Measurements from ENCODE around the gene GRK1. TPM values are rescaled to one million over a fixed set of nuclear protein-coding genes. Genes with fewer than 3 reads are reported as not detected.
A peak's percentile ranks its signal among the peaks of the same experiment; 100 is the strongest.
"Not testable (repeated sequence)": the region's sequence is repeated elsewhere in the genome, so short reads cannot be mapped to it uniquely, and the experiment has no call there.

Gene GRK1
- total RNA-seq, 4 donors from 2014 or later, result not detected

DNA sequence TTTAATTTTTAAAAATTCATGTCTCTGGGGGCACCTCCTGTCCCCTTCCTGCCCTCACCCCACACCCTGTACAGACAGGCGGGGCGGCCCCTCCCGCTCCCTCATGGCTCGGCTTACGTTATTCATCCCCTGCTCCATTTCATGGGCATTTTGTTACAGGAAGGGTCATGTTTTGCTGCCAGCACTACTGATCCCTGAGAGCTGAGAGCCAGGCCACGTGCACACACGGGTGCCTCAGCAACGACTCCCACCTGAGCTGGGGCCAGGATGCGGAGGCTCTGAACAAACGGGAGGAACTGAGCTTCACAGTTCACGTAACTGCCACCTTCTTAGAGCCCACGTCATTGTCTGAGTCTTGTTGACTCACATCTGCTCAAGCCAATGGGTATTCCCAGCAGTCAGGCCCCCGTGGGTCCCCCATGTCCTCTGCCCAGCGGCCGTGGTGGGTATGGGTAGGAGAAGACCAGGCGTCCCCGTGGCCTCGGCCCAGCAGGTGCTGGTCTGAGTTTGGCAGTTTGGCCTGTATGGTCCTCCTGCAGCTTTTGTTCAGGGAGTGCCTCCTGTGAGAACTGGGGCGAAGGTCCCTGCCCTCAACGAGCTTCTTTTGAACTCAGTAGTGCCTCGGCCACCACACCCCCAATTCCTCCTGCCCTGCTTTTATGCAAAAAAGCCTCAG, 75.6 kb downstream of the GRK1 start:
- peaks cover 0 to 18% (median 12%) of the 10 kb centered on the region in 4 donors for H3K4me1 ChIP-seq
- no peaks in the 10 kb centered on the region for H3K9me3 ChIP-seq
- TF ChIP-seq EP300 (IDR thresholded peaks at IDR 0.05; ENCODE audit: low read depth), result no peak
- no peak for TF ChIP-seq POLR2A (IDR thresholded peaks at IDR 0.05)
- TF ChIP-seq, protein P1, sequence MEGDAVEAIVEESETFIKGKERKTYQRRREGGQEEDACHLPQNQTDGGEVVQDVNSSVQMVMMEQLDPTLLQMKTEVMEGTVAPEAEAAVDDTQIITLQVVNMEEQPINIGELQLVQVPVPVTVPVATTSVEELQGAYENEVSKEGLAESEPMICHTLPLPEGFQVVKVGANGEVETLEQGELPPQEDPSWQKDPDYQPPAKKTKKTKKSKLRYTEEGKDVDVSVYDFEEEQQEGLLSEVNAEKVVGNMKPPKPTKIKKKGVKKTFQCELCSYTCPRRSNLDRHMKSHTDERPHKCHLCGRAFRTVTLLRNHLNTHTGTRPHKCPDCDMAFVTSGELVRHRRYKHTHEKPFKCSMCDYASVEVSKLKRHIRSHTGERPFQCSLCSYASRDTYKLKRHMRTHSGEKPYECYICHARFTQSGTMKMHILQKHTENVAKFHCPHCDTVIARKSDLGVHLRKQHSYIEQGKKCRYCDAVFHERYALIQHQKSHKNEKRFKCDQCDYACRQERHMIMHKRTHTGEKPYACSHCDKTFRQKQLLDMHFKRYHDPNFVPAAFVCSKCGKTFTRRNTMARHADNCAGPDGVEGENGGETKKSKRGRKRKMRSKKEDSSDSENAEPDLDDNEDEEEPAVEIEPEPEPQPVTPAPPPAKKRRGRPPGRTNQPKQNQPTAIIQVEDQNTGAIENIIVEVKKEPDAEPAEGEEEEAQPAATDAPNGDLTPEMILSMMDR (IDR thresholded peaks at IDR 0.05), result no peak
- no peak for TF ChIP-seq POLR2AphosphoS5 (IDR thresholded peaks at IDR 0.05)
- in situ Hi-C loops (cut with MboI; ENCODE audit: low pct_ligation_motif_present in 1 of 4, low pct_unique_long_range_greater_than_20kb in 1 of 4, low sequenced_read_pairs in 3 of 4) (no loop called here), intact Hi-C loops (cut with DNase I; ENCODE audit: low total_unique reads) (no loop called here)
- no peak overlapping the region for H3K27ac ChIP-seq
- no peaks in the 10 kb centered on the region for H3K27me3 ChIP-seq
- WGBS, 2 donors (ENCODE audit: low coverage in 1 of 2), result 65% methylated on average over 21 of the region's 21 CpGs; no CpG with 5 or more reads in 1 of the 2 donors
- no peak for DNase-seq
- H3K4me3 ChIP-seq, result no peak overlapping the region
- H3K36me3 ChIP-seq, result no peaks in the 10 kb centered on the region

- TF ChIP-seq, protein P1 (IDR thresholded peaks at IDR 0.05), result no peak
- no peak for TF ChIP-seq POLR2A (IDR thresholded peaks at IDR 0.05)
- no peak for TF ChIP-seq POLR2AphosphoS5 (IDR thresholded peaks at IDR 0.05)
- 60 to 88% methylated on average over 2 to 23 of the region's 24 CpGs for WGBS, 2 donors (ENCODE audit: low coverage in 1 of 2)
- DNase-seq, result no peak
- in situ Hi-C loops (cut with MboI; ENCODE audit: low pct_ligation_motif_present in 1 of 4, low pct_unique_long_range_greater_than_20kb in 1 of 4, low sequenced_read_pairs in 3 of 4), result no loop called here
- H3K4me3 ChIP-seq, result no peak overlapping the region
- H3K9me3 ChIP-seq, result no peaks in the 10 kb centered on the region
- intact Hi-C loops (cut with DNase I; ENCODE audit: low total_unique reads), result no loop called here
- no peaks in the 10 kb centered on the region for H3K36me3 ChIP-seq
- peaks cover 0 to 18% (median 12%) of the 10 kb centered on the region in 4 donors for H3K4me1 ChIP-seq
- H3K27me3 ChIP-seq, result no peaks in the 10 kb centered on the region
- no peak overlapping the region for H3K27ac ChIP-seq
Observed at GRCh38 chr13:113743366-113744195, 76.6 kb downstream of the GRK1 start.

DNA sequence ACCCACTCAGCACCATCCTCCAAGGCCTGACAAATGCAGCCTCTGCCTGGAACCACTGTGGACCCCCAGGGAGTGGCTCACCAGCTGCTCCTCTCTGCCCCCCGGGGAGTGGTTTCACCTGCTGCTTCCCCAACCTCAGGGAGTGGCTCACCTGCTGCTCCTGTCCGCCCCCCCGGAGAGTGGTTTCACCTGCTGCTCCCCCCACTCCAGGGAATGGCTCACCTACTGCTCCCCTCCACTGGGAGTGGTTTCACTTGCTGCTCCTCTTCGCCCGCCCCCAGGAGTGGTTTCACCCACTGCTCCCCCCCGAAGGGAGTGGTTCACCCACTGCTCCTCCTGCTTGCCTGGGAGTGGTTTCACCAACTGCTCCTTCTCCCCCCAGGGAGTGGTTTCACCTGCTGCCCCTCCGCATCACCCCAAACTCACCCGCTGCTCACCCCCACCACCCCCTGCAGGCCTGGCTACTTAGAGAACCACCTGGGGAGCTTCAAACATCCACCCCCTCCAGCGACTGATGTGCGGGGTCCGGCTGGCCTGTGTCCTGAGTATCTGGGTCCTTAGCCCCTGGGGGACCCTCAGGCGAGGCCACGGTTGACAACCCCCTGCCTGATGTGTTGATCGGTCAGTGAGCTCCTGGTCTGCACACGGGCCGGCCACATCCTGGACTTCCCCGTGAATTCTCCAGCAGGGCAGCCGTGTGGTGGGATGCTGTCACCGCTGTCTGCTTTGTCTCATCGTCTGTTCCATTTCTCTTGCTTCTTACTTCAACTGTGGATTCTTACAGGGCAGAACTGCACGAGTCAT, 77.4 kb downstream of the GRK1 start:
- Histone ChIP-seq H3K4me1 (peaks cover 0 to 18% (median 12%) of the 10 kb centered on the region in 4 donors), H3K27me3 (no peaks in the 10 kb centered on the region), H3K9me3 (no peaks in the 10 kb centered on the region), H3K27ac (no peak overlapping the region), H3K36me3 (no peaks in the 10 kb centered on the region), H3K4me3 (no peak overlapping the region)
- 49 to 56% methylated on average over 4 to 21 of the region's 21 CpGs for WGBS, 2 donors (ENCODE audit: low coverage in 1 of 2)
- in situ Hi-C loops (cut with MboI; ENCODE audit: low pct_ligation_motif_present in 1 of 4, low pct_unique_long_range_greater_than_20kb in 1 of 4, low sequenced_read_pairs in 3 of 4) (no loop called here), intact Hi-C loops (cut with DNase I; ENCODE audit: low total_unique reads) (no loop called here)
- DNase-seq, result peak; percentile 30
- TF ChIP-seq POLR2A (IDR thresholded peaks at IDR 0.05) (no peak), POLR2AphosphoS5 (IDR thresholded peaks at IDR 0.05) (no peak), EP300 (IDR thresholded peaks at IDR 0.05; ENCODE audit: low read depth) (no peak)
- TF ChIP-seq, protein P1 (IDR thresholded peaks at IDR 0.05), result no peak

- intact Hi-C loops (cut with DNase I; ENCODE audit: low total_unique reads) (no loop called here), in situ Hi-C loops (cut with MboI; ENCODE audit: low pct_ligation_motif_present in 1 of 4, low pct_unique_long_range_greater_than_20kb in 1 of 4, low sequenced_read_pairs in 3 of 4) (no loop called here)
- H3K36me3 ChIP-seq, result no peaks in the 10 kb centered on the region
- H3K4me1 ChIP-seq, result peaks cover 0 to 18% (median 12%) of the 10 kb centered on the region in 4 donors
- WGBS, 2 donors (ENCODE audit: low coverage in 1 of 2), result 86 to 100% methylated on average over 1 to 9 of the region's 9 CpGs
- H3K9me3 ChIP-seq, result no peaks in the 10 kb centered on the region
- no peak for TF ChIP-seq EP300 (IDR thresholded peaks at IDR 0.05; ENCODE audit: low read depth)
- TF ChIP-seq, protein P1 (IDR thresholded peaks at IDR 0.05), result no peak
- TF ChIP-seq POLR2AphosphoS5 (IDR thresholded peaks at IDR 0.05), result no peak
- TF ChIP-seq POLR2A (IDR thresholded peaks at IDR 0.05), result no peak
- H3K4me3 ChIP-seq, result no peak overlapping the region
- no peak overlapping the region for H3K27ac ChIP-seq
- DNase-seq, result no peak
- no peaks in the 10 kb centered on the region for H3K27me3 ChIP-seq
Observed at GRCh38 chr13:113745059-113745458, 78.0 kb downstream of the GRK1 start.

GRCh38 chr13:113745500-113746142, 78.6 kb downstream of the GRK1 start:
- H3K27ac ChIP-seq, result not testable (repeated sequence)
- peaks cover 0 to 18% (median 12%) of the 10 kb centered on the region in 4 donors for H3K4me1 ChIP-seq
- 82 to 83% methylated on average over 6 to 24 of the region's 24 CpGs for WGBS, 2 donors (ENCODE audit: low coverage in 1 of 2)

More at GRCh38 chr13:113745500-113746142, 78.6 kb downstream of the GRK1 start:
- H3K9me3 ChIP-seq; DNase-seq; H3K27me3 ChIP-seq; H3K36me3 ChIP-seq; intact Hi-C loops (cut with DNase I; ENCODE audit: low total_unique reads); H3K4me3 ChIP-seq; in situ Hi-C loops (cut with MboI; ENCODE audit: low pct_ligation_motif_present in 1 of 4, low pct_unique_long_range_greater_than_20kb in 1 of 4, low sequenced_read_pairs in 3 of 4): not testable (repeated sequence)
